Measurements from ENCODE around the gene HGS. TPM values are rescaled to one million over a fixed set of nuclear protein-coding genes. Genes with fewer than 3 reads are reported as not detected.

The HGS gene
- total and polyA plus RNA-seq, 12 donors = 33.1 to 102 (median 39.3) TPM

DNA sequence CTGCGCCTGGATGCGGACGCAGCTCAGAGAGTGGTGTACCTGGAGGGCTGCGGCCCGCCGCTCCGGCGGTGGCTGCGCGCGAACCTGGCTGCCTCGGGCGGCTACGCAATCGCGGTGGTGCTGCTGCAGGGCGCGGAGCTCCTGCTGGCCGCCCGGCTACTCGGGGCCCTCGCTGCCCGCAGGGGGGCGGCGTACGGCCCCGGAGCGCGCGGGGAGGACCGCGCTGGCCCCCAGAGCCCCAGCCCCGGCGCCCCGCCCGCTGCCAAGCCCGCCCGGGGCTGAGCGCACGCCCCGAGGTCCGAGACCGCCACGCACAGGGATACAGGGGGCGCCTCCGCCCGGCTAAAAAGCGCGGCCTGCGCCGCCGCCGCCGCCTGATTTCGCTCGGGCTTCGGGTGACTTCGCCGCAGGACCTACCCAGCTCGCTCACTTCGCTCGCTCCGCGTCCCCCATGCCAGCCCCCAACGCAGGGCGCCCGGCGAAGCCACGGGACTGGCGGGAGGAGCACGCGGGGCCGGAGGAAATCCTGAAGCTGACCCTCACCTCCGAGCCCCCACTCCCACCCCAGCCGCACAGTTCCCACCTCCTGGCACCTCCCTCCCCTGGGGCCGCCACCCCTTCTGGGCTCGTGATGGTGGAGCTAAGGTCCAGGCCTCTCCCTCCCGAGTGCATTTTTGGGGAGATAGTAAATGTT, 35.7 kb upstream of the HGS start:
- DNase-seq = no peak
- intact Hi-C loops (cut with DNase I) = no loop called here
- WGBS, 2 donors = 4 to 5% methylated on average over 59 to 77 of the region's 78 CpGs
- no peak overlapping the region for H3K4me3 ChIP-seq
- TF ChIP-seq, protein P1, sequence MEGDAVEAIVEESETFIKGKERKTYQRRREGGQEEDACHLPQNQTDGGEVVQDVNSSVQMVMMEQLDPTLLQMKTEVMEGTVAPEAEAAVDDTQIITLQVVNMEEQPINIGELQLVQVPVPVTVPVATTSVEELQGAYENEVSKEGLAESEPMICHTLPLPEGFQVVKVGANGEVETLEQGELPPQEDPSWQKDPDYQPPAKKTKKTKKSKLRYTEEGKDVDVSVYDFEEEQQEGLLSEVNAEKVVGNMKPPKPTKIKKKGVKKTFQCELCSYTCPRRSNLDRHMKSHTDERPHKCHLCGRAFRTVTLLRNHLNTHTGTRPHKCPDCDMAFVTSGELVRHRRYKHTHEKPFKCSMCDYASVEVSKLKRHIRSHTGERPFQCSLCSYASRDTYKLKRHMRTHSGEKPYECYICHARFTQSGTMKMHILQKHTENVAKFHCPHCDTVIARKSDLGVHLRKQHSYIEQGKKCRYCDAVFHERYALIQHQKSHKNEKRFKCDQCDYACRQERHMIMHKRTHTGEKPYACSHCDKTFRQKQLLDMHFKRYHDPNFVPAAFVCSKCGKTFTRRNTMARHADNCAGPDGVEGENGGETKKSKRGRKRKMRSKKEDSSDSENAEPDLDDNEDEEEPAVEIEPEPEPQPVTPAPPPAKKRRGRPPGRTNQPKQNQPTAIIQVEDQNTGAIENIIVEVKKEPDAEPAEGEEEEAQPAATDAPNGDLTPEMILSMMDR (IDR thresholded peaks at IDR 0.05) = no peak
- peaks cover 0 to 54% (median 49%) of the 10 kb centered on the region in 7 donors for H3K27me3 ChIP-seq
- no peaks in the 10 kb centered on the region for H3K36me3 ChIP-seq
- H3K27ac ChIP-seq = no peak overlapping the region
- H3K4me1 ChIP-seq = peaks cover 0 to 3% (median 0%) of the 10 kb centered on the region in 9 donors
- peaks cover 0 to 5% (median 0%) of the 10 kb centered on the region in 11 donors for H3K9me3 ChIP-seq
- ATAC-seq = no peak

- WGBS, 2 donors = 47 to 55% methylated on average over 14 of the region's 14 CpGs
- no peak for DNase-seq
- intact Hi-C loops (cut with DNase I) = no loop called here
- no peak for ATAC-seq
- Histone ChIP-seq H3K4me1 (peaks cover 0 to 3% (median 0%) of the 10 kb centered on the region in 9 donors), H3K9me3 (peaks cover 0 to 5% (median 0%) of the 10 kb centered on the region in 11 donors), H3K27ac (no peak overlapping the region), H3K4me3 (no peak overlapping the region), H3K27me3 (peaks cover 0 to 60% (median 52%) of the 10 kb centered on the region in 7 donors), H3K36me3 (no peaks in the 10 kb centered on the region)
- TF ChIP-seq, protein P1 (IDR thresholded peaks at IDR 0.05) = no peak
Measured at GRCh38 chr17:81648707-81649085, 35.1 kb upstream of the HGS start.

GRCh38 chr17:81650951-81651350, 32.9 kb upstream of the HGS start:
- intact Hi-C loops (cut with DNase I) = no loop called here
- Histone ChIP-seq H3K4me1 (peaks cover 0 to 11% (median 0%) of the 10 kb centered on the region in 9 donors), H3K4me3 (no peak overlapping the region), H3K9me3 (peaks cover 0 to 5% (median 0%) of the 10 kb centered on the region in 11 donors), H3K27me3 (peaks cover 0 to 70% (median 61%) of the 10 kb centered on the region in 7 donors), H3K36me3 (no peaks in the 10 kb centered on the region), H3K27ac (no peak overlapping the region)
- WGBS, 2 donors = 74 to 82% methylated on average over 9 of the region's 9 CpGs
- ATAC-seq (no peak), DNase-seq (no peak)
- TF ChIP-seq, protein P1 (IDR thresholded peaks at IDR 0.05) = no peak

DNA sequence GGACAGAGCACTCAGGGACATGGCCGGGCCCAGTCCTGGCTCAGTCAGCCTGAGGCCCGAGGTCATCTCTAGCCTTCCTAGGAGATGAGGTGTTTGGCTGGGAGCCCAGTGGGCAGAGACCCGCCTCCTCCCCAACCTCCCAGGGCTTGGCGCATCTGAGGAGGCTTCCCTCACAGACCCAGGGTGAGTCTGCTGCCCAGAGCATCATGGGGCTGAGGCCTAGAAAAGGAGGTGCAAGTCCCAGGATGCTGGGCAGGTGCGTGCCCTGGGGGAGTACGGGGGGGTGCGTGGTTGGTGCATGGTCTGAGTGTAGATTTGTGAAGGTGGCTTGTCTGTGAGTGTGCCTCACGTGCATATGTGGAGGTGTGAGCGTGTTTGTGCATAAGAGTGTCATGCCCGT, 32.1 kb upstream of the HGS start:
- H3K9me3 ChIP-seq = peaks cover 0 to 5% (median 0%) of the 10 kb centered on the region in 11 donors
- H3K4me1 ChIP-seq = peaks cover 0 to 19% (median 0%) of the 10 kb centered on the region in 9 donors
- H3K4me3 ChIP-seq = no peak overlapping the region
- H3K27me3 ChIP-seq = peaks cover 0 to 70% (median 60%) of the 10 kb centered on the region in 7 donors
- no peak overlapping the region for H3K27ac ChIP-seq
- TF ChIP-seq, protein P1 (IDR thresholded peaks at IDR 0.05) = no peak
- ATAC-seq (no peak), DNase-seq (no peak)
- WGBS, 2 donors = 71 to 77% methylated on average over 10 of the region's 10 CpGs
- intact Hi-C loops (cut with DNase I) = no loop called here
- no peaks in the 10 kb centered on the region for H3K36me3 ChIP-seq
